8988T (cell line): ENCODE data around the gene RC3H2.

Source experiments
- DNase-seq: peaks from one replicate; pipeline ENCODE4 v3.0.0; 2011

The RC3H2 gene, protein sequence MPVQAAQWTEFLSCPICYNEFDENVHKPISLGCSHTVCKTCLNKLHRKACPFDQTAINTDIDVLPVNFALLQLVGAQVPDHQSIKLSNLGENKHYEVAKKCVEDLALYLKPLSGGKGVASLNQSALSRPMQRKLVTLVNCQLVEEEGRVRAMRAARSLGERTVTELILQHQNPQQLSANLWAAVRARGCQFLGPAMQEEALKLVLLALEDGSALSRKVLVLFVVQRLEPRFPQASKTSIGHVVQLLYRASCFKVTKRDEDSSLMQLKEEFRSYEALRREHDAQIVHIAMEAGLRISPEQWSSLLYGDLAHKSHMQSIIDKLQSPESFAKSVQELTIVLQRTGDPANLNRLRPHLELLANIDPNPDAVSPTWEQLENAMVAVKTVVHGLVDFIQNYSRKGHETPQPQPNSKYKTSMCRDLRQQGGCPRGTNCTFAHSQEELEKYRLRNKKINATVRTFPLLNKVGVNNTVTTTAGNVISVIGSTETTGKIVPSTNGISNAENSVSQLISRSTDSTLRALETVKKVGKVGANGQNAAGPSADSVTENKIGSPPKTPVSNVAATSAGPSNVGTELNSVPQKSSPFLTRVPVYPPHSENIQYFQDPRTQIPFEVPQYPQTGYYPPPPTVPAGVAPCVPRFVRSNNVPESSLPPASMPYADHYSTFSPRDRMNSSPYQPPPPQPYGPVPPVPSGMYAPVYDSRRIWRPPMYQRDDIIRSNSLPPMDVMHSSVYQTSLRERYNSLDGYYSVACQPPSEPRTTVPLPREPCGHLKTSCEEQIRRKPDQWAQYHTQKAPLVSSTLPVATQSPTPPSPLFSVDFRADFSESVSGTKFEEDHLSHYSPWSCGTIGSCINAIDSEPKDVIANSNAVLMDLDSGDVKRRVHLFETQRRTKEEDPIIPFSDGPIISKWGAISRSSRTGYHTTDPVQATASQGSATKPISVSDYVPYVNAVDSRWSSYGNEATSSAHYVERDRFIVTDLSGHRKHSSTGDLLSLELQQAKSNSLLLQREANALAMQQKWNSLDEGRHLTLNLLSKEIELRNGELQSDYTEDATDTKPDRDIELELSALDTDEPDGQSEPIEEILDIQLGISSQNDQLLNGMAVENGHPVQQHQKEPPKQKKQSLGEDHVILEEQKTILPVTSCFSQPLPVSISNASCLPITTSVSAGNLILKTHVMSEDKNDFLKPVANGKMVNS

DNA sequence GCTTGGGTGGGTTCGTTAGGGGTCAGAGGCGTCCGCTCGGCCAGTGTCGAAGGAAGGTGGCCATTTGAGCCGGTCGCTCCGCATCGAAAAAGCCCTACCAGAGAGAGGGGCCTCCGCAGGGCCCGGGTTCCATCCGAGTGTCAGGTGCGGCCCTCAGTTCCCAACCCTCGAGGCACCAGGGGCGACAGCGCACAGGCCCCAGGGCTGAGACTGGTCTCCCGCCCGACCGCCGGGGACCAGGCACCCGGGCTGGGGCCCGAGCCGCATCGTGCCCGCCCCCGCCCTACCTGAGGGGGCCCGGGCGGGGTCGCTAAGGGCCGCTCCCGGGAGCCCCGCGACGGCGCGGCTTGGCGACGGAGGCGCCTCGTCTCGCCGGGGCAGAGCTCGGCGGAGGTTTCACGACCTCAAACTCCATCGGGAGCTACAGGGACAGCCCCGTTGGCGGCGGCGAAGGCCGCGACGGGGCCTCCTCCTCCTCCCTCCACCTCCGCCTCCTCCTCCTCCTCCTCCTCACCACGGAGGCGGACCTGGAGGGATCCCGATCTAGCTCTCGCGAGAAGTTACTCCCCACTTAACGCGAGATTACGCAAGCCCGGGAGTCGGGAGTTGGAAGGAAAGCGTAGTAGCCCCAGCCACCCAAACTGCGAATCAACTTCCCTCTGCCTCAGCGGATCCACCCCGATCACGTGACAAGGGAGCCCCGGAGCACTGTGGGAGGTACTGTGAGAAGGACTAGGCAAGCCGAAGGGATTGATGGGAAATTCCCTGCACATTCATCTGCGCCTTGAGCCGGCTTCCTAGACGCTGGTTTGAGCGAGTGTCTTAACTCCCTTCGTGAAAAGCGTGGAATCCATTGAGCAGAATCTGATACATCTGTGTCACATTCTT, at the start of gene RC3H2:
Gene RC3H2 (minus strand): TSS at position 537 of the 888 bp plus-strand sequence. CDS start 7,850 bp downstream, outside the sequence.
- peak; percentile 54 for DNase-seq

DNA sequence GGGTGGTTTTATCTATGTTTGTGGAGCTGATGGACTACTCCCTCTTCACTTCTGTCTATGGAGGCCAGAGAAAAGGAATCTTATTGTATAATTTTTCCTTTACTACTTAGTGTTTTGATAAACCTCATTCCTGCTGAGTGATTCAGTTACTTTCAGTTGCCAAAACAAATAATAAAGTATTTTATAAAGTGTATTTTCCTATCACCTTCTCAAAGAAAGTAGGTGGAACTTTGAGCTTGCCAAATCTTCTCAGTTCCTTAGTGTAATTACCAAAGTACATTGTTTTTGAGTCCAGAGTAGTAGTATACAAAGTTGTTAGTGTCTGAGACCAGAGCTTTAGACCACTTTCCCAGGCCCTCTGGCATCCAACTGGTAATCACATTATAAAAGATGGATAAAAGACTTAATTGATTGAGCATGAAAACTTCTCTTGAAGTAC, 49.1 kb upstream of the RC3H2 start:
- DNase-seq = no peak

DNA sequence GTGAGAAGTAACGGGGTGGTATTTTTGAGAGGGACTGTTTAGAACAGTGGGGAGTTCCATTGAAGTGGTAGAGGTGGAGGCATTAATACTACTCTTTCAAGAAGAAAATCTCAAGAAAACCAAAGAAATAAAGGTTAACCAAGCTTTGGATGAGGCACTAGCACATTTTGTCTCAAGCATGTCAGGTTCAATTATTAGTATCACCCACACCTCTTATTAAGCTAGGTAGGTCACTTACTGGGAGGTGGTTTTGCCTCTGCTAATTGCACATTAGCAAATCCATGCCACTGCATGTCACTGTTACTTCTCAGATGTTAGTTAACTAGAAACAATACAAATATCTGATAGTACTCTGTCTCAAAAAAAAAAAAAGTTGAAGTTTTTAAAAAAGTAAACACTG, 45.9 kb upstream of the RC3H2 start:
- DNase-seq = no peak

DNA sequence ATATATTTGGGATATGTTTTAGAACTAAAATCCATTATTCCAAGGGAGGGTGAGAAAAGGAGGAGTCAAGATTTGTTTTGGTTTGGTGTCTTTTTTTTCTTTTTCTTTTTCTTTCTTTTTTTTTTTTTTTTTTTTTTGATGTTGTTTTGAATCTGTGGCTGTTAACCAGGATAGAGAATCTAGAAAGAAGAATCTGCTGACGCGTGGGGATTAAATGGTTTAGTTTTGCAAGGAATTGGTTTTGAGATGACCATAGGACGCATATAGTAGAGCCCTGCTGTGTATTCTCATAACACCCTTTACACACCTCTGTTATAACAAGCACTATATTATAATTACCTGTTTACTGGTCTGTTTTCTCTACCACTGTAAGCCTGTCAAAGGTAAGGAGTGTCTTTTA, 45.1 kb upstream of the RC3H2 start:
- no peak for DNase-seq

DNA sequence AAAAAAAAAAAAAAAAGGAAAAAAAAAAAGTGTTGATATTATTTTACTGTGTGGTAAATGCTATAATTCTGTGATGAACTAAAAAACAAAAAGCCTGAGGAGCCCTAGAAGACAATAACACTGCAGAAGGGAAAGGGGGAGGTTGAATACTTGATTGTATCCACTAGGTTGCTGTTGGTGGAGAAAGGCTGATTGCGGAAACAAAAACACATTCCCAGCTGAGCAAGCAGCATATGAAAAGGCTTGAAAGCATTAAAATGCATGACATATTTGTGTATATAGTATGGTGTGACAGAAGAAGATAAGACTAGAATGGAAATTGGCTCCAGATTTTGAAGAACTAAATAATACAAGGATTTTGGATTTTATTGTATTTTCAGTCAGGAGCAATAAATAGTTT, 44.5 kb upstream of the RC3H2 start:
- DNase-seq = no peak

DNA sequence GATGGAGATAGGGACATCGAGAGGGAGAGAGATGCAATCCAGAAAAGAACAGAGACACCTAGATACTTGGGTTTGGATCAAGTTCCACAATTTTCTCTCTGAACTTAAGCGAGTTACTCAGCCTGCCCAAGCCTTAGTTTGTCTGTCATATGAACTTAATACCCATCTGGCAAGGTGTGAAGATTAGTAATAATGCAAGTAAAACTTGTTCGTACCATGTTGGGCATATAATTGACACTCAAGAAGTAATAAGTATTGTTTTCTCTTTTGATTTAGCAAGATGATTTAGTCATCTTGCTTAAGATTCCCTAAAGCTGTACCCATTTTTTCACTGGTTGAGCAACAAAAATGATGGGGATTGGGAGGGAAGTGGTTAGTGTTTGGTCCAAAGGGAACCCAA, 43.2 kb upstream of the RC3H2 start:
- DNase-seq = no peak

DNA sequence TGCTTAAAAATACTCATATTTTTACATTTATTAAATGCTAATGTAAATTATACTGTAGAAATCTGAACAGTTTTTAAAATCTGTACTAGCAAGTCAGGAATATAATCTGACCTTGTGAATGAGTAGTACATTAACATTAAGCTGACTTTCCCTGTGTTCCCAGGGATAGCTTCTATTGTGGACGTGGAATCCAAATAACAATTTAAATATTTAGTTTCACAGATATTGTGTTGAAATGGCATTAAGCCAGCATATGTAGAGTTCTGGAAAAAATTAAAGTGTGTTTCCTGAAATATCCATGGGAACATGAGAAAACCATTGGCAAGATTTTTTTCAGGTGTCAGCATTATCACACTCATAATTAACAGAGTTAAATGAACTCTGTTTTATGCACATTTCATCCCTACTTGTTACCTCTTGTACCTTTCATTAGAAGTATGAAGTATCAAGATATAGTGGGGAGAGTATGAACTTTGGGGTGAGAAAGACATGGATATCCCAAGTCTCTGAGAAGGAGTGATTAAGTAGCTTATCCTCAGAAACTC, 41.4 kb upstream of the RC3H2 start:
- DNase-seq = no peak

DNA sequence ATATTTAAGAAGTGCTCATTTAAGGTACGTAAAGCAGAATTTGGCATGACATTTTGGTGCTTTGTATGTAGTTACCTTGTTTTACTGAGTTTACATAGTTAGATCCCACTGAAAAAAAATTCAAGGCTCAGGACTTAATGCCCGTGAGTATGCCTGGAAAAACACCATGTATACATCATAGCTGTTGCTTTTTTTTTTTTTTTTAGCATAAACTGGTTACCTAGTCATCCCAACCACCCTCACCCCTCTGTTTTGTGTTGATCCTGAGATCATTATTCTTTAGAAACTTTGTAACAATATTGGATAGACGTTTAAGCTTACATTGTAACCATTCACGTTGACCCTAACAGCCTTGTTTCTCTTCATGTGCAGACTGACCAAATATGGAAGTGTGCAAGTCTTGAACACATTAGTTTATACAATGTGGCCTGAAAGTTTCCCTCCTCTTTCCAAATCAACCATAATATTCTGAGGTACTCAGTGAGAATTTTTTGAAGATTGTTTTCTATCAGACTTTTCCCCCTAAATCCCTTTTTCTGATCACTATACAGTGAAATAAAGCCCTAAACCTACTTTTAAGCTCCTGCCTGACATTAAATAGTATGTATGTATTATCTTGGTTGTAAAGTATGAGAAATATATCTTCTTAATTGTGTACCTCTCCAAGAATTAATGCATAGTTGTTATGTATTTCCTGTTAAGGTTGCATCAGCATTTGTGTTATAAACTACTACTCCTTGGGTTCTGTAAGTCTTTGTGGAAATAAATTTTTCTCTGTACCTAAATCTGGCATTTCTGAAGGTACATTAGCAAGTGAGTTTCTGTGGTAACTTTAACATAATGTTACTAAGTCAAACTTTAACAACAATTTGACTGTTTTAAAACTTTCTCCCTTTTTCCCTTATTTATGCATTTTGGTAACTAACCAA, 40.1 kb upstream of the RC3H2 start:
- no peak for DNase-seq

DNA sequence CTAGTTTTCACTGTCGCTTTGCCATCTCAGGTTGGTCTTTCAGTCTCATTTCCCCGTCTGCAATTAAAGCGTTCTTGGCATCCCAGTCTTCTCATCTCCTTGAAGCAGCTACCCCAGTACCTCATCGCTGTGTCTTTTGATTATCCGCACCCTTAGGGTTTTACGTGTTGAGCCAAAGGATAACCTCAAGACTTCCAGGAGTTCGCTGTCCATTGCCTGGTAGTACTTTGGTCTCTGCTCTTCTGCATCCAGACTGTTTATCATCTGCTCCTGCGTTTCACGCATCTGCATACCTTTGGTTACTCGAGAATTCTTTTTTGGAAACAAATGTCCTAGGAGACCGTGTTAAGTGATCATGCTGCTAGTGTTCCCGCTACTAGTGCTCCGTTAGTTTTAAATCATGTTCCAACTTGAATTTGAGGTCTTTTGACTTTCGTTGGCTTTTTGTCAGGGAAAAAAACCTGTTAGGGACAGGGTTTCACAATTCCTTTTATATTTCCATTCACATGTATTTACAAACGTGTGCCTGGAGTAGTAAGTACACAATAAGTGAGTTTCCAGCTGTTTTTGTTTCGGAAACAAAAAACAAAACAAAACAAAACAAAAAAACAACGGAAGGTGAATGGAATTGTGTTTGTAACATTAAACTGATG, 36.5 kb upstream of the RC3H2 start:
- DNase-seq = no peak

DNA sequence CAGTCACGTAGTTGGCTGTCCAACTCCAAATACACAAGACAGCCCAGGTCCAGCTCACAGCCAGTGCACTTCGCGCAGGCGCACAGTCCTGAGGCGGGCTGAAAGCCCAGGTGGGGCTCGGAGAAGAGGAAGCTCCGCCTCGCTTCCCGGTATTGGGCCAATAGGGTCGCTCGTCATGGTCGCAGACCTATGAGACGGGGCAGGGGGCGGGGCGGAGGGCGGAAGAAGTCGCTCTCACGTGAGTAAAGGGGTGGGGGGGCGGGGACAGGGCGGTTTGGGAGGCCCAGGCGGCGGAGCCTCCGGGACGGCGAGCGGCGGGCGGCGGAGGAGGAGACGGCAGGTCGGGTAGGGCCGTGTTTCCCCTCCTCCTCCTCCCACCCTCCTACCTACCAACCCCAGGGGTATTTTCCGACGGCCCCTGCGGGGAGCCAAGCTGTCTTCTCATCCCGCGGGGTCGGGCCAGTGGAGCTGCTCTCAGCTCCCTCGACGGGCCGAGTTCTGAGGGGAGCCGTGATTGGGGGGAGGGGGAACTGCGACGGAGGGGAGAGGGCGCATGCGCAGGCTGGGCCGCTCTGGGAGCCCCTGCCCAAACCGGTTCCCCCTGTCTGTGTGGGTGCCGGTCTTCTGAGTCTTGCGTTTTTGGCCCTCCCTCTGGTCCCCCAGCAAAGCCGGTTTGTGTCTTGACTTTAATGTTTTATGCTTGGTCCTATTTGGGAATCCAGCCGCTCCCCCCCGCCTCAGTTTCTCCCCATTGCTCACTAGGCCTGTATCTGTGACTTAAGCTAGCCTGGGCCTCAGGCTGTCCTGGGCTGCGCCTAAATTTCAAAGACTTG, 35.8 kb upstream of the RC3H2 start, which contains the start of gene RABGAP1:
Gene RABGAP1 (plus strand): TSS at position 272 of the 833 bp plus-strand sequence. CDS start 16,040 bp downstream, outside the sequence.
- peak; percentile 86 for DNase-seq

DNA sequence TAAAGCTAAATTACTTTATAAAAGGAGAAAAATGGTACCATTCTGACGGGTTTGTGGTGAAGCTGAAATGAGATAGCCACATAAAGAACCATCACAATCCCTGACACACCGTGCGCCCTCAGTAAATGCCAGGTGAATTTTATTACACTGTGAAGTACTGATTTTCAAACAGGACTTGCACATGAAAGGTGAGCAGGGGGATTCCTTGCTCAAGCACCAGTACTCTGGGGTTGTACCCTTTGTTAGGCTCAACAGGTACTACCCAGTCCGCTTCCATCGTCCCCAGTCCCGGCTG, 35.2 kb upstream of the RC3H2 start:
- no peak for DNase-seq

DNA sequence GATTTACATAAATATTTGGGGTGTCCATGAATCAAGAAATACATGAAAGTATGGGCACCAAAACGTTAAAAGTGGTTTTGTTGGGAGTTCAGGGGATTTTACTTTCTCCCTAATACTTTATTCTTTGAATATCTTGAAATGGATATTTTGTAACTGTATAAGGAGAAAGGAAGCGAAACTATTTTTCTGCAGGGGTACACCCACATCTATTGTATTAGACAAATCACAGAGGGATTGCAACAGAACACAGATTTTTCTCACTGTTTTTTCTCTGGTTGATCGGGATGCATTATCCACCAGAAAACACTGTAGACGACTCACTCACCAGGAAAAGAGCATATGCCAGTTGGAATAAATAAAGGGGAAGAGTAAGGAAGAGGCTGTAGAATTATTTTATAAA, 34.4 kb upstream of the RC3H2 start:
- DNase-seq = no peak

DNA sequence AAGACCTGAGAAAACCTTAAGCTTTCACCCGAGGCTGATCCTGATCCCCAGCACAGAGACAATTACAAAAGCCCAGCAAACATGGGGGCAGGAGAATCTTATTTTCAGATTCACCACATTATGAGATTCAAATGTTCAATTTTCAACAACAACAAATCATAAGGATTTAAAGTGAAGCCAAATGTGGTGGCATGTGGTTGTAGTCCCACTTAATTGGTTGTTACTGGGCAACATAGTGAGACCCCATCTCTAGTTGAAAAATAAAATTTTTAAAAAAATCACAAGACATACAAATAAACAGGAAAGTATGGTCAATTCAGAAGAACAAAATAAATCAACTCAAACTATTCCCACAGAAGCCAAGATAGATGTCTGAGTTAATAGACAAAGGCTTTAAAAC, 31.7 kb upstream of the RC3H2 start:
- no peak for DNase-seq

DNA sequence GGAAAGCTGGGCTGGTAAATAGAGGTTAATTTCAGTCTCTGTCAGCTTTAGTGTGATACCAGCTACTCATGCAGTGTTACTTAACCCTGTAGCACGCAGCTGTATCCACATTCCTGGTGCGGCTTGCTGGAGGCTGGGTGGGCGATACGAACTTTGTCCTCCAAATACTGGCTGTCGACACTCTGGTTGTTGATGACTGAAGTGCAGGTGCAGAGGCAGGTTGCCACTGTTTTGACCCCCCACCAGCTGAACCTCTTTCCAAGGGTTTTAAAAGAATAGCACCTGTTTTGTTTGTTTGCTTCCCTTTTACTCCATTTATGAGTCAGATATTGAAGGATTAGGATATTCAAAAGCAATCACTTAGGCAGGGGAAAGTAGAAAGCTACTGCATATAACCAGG, 31.3 kb upstream of the RC3H2 start:
- DNase-seq = no peak

DNA sequence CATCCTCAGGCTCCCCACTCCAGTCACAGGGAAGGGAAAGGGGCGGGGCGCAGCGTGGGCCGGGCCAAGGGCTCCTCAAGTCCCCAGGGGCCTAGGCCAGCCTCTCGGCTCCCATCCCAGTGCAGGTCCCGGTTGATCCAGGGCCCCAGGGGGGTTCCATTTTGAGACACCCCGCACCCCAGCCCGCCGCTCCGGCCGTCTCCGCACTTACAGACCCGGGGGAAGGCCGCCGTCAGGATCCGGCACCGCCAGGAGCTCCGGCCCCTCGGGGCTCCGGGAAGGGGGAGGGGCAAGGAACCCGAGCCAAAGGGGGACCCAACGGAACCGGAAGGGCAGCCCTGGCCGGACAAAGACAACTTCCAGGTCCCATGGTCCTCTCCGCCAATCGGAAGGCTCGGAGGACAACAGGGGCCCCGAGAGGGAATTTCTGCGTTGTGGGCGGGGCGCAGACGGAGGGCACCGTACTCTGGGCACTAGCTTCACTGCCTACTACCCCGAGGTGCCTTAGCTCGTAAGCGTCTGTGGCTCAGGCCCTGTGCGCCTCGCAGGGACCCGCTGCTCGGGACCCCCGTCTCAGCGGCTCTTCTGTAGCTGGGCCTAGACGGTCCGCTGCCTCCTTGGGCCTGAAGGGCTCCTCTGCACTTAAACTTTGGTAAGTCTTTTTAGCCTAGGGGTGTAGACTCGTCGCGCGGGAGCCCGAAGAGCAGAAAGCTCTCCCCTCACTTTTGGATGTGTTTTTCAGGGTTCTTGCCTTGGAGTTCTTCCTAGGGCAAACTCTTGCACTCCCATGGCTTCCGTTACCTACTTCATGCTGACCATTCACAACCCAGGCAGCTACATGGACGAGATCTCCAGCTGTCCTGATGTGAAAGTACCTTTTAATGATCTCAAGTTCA, 26.3 kb upstream of the RC3H2 start, which contains the start of gene ZBTB26:
Gene ZBTB26 (minus strand): TSS at position 287 of the 896 bp plus-strand sequence. CDS start 11,578 bp downstream, outside the sequence.
- DNase-seq = peak; percentile 85

DNA sequence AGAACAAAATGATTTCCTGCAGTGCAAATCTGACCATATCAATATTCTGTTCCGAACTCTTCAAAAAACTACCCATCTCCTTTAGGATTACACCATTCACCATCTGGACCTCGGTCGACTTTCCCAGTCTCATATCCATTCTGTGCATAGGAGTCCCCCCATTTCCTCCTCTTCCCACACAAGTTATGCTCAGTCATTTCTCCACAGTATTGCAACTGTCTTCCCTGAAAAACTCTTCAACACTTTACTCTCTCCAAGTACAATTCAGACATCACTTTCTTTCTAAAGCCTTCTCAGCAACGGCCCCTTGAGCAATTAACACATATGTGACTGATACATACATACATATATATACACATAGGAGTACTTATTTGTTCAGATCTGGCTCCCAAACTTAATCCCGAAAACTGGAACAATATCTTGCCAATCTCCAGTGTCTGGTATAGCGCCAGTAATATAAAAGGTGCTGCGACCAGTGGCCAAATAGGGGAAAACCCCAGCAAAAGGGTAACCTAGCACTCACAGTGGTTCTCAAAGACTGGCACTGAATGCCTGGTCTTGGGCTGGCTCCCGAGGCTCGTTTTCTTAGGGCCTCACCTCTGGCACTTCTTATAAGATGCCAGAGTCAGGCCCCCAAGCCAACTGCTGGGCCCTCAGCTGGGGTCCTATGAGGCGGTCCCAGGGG, 25.5 kb upstream of the RC3H2 start:
- no peak for DNase-seq

DNA sequence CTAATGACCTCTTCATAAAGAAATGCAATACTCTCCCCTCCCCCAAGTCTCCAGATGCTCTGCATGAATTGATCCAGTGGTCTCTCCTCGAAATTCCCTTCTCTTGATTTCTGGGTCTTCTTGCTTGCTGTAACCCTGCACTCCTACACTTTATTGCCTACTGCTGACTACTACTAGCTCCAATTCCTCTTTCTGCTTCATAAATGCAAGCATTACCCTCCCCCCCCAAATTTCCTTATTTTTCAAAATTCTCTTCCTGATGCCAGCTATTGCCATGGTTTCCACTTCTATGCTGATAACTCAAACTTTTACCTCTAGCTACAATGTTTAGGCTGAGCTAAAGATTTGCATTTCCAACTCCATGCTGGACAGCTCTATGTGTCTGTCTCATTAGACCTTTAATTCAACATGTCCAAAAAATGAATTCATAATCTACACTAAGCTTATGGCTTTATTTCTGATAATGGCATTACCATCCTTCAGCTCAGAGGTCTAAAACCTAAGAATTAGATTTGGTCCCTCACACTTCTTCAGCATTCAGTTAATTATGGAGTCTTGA, 24.7 kb upstream of the RC3H2 start:
- DNase-seq = no peak
